Left forelimb (tissue), 1 donor: ENCODE results near the gene ZNF592.

Source experiments
- DNase-seq: peaks from one replicate; pipeline ENCODE4 v3.0.0-alpha.2; 2018; ENCODE audit warnings: low spot score

ZNF592 gene

DNA sequence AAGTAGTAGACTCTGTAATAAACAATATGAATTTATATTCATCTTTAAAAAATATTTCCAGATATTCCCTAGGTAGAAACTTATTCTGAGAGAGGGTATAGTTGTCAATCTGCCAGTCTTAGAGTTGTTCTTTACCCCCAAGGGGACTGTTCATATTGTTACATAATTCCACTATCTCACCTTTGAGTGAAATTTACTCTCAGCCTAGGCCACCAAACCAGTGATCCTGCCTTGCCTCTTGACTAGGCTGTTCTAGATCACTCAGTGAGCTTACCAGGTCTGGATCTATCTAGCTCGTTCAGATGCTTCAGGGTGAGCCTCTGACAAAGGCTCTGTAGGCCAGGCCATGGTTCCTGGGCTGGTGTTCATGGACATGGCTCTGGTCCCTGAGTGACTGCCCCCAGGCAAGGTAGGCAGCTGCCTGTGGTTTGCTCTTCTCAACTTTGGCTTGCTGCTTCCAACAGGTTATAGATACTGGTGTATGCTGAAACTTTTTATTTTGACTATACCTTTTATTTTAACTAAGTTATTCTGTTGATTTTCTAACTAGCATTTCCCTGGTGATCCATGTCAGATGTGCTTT, 27.6 kb downstream of the ZNF592 start:
- DNase-seq = no peak

DNA sequence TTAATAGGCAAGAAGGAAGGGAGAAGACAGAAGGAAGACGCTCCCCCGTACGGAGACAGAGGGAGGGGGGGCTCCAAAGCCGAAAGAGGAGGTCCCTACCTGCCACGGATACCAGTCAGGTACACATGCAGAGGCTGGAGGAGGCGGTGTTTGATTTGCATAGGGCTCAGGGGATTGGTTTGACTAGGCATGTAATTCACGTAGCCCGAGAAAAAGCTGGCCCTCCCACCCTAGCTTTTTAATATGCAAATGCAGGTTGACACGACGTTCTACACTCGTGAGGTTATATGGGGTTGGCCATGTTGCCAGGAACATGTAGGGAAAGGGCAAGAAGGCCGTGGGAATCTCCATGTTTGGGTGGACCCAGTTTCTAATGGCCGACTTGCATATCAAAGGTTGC, 29.8 kb downstream of the ZNF592 start:
- no peak for DNase-seq

- no peak for DNase-seq
Measured at GRCh38 chr15:84780492-84780891, 32.1 kb downstream of the ZNF592 start.

GRCh38 chr15:84781495-84781894, 33.1 kb downstream of the ZNF592 start:
- DNase-seq = no peak

- DNase-seq = no peak
Measured at GRCh38 chr15:84782346-84782745, 34.0 kb downstream of the ZNF592 start.

GRCh38 chr15:84783493-84784251, 35.3 kb downstream of the ZNF592 start:
- DNase-seq = no peak

DNA sequence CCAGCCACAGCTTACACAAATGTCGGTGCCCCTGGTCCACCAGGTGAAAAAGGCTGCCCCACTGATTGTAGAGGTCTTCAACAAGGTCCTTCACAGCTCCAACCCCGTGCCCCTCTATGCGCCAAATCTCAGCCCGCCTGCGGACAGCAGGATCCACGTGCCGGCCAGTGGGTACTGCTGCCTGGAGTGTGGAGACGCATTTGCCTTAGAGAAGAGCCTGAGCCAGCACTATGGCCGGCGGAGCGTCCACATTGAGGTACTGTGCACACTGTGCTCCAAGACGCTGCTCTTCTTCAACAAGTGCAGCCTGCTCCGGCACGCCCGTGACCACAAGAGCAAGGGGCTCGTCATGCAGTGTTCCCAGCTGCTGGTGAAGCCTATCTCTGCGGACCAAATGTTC, 35.9 kb downstream of the ZNF592 start:
- DNase-seq = no peak

DNA sequence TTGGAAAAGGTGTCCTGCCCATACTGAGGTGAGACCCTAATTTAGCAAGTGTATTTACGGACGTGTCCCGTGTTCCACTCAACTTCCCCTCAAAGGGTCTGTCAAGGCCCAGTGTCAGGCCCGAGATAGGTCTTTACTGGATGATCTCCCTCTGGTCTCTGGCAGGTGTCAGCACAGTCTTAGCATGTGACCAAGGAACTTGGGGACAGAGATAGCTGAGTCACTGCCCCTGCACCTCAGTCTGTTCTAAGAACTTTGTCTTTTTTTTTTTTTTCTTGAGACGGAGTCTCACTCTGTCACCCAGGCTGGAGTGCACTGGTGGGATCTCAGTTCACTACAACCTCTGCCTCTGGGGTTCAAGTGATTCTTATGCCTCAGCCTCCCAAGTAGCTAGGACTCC, 36.7 kb downstream of the ZNF592 start:
- no peak for DNase-seq

DNA sequence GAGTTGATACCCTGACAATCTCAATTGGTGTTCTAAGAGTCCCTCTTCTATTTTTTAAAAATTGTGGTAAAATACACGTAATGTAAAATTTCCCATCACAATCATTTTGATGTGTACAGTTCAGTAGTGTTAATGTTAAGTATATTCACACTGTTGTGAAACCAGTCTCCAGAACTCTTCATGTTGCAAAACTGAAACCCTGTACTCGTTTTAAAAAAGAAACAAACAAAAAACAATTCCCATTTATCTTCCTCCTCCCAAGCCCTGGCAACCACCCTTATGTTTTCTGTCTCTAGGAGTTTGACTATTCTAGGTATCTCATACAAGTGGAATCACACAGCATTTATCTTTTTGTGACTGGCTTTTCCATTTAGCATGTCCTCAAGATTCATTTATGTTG, 40.1 kb downstream of the ZNF592 start:
- no peak for DNase-seq

DNA sequence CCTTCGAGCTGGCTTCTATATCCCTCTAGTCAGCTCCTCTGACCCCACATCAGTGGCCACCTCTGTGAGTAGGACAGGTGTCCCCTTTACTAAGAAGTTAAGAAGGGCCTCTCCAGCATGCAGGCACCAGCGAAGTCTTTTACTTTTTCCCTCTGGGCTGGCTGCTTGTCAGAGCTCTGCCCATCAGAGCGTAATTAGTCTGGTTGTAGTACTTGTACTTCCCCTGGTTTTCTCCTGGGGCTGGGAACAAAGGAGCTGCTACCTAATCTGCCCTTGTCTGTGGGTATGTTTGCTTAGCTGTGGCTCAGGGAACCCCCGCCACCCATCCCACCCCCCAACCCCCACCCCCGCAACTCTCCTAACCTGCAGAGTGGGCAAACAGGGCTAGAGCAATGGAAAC, 41.4 kb downstream of the ZNF592 start:
- DNase-seq = no peak

DNA sequence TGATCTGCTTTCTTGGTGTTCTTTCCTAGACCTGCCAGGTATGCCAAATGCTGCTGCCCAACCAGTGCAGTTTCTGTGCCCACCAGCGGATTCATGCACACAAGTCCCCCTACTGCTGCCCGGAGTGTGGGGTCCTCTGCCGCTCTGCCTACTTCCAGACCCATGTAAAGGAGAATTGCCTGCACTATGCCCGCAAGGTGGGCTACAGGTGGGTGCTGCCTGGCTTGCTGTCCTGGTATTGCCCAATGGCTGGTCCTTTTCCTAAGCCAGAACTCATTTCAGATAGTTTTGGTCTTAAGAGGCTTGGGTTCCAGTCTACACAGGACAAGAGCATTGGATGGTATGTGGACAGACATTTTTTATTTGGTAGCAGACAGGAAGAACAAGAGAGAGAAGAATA, 42.3 kb downstream of the ZNF592 start:
- DNase-seq = no peak

GRCh38 chr15:84791763-84792162, 43.4 kb downstream of the ZNF592 start:
- DNase-seq = no peak

DNA sequence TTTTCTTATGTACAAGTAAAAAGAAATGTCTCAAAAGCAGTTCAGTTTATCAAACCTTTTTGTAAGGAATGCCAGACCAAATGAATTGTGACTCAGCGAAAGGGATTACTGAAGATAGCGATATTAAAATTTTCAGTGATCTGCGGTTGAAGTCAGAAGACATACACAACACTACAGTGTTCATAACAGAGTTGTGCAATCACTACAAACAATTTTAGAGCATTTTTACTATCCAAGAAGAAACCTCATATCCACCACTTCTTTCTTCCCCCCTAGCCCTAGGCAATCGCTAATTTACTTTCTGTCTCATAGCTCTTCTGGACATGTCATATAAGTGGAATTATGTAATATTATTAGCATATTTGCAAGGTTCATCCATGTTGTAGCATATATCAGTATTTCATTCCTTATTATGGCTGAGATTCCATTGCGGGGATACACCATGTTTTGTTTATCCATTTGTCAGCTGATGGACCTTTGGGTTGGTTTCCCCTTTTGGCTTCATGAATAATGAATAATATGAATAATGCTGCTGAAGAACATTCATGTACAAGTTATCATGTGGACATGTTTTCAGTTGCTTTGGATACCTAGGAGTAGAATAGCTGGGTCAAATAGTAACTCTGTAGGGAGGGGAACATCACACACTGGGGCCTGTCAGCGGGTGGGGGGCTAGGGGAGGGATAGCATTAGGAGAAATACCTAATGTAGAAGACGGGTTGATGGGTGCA, 45.2 kb downstream of the ZNF592 start:
- DNase-seq = no peak

DNA sequence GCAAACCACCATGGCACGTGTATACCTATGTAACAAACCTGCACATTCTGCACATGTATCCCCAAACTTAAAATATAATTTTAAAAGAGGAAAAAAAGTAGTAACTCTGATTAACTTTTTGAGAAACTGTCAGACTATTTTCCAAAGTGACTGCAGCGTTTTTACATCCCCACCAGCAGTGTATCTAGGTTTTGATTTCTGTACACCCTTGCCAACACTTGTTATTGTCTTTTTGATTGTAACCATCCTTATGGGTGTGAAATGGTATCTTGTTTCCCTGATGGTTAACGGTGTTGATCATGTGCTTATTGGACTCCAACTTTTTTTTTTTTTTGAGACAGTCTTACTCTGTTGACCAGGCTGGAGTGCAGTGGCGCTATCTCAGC, 45.8 kb downstream of the ZNF592 start:
- DNase-seq = no peak

DNA sequence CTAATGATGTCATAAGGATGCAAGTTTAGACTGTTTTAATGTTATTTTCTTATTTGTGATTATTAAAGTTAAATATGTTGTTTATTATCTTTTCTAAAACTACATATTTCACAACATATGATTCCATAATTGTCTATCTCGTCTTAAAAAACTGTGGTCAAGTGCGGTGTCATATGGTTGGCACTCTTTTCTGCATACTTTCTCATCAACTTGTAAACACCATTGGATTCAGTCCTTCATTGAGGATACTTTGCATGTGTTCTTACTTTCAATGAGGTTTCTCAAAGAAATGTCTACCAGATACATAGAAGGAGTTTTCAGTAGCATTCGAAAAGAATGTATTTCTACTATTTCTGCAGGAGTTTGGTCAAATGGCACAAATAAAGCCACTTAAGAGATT, 46.8 kb downstream of the ZNF592 start:
- no peak for DNase-seq

DNA sequence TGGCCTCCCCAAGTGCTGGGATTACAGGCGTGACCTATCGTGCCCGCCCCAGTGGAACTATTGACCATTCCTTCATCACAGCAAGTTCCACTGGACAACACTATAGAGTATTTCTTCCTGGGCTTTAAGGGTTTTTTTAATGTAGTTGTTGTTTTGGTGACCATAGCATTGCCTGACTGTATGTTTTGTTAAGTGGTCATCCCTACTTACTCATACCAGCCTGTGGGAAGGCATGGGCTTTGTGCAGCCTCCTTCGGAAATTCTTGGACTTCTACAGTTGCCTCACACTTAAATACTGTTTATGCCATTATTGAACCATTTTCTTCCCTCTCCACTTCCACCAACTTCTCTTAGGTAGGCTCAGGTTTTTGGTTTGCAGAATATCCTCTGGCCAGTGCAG, 48.8 kb downstream of the ZNF592 start:
- no peak for DNase-seq

DNA sequence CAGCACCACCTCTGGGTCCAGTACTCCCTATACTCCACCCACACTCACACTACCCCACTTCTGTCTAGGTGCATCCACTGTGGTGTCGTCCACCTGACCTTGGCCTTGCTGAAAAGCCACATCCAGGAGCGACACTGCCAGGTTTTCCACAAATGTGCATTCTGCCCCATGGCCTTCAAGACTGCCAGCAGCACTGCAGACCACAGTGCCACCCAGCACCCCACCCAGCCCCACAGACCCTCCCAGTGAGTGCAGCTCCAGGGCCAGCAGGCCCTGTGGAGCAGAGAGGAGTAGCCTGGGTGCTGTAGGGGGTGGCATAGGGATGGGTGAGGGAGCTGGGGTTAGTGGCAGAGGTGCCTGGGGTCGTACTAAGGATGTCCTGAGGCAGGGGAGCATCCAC, 49.4 kb downstream of the ZNF592 start:
- no peak for DNase-seq

DNA sequence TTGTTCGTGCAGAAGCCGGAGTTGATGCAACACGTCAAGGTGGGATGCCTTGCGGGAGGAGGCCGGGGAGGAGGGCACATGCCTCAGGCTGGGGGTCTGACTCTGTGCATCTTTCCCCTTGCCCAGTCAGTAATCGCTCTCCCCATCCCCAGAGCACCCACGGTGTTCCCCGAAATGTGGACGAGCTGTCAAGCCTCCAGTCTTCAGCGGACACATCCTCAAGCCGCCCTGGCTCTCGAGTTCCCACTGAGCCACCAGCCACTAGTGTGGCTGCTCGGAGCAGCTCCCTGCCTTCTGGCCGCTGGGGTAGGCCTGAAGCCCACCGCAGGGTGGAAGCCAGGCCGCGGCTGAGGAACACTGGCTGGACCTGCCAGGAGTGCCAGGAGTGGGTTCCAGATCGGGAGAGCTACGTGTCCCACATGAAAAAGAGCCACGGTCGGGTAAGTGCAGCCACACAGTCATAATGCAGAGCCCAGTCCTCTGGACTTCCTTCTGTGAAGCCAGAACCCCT, 50.1 kb downstream of the ZNF592 start:
- DNase-seq = no peak

- DNase-seq = no peak
Measured at GRCh38 chr15:84799511-84800187, 51.3 kb downstream of the ZNF592 start.

DNA sequence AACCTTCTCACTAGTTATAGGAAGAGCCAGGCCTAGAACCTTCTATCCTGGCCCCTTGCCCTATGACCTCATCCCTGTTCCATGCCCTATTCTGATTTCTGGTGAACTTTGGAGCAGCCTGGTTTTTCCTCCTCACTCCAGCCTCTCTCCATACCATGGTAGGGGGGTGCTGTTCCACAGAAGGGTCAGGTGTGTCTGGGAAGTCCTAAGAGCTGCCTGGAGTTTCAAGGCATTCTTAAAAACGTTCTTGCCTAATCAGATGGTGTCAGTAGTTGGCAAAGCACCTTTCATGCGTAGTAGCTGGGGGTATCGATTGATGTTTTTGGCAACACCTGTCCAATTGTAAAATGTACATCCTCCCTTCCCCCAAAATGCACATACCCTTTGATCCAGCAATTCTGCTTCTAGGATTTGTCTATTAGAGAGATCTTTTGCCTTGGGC, 52.0 kb downstream of the ZNF592 start:
- no peak for DNase-seq

- DNase-seq = no peak
Measured at GRCh38 chr15:84804005-84804900, 55.9 kb downstream of the ZNF592 start.

DNA sequence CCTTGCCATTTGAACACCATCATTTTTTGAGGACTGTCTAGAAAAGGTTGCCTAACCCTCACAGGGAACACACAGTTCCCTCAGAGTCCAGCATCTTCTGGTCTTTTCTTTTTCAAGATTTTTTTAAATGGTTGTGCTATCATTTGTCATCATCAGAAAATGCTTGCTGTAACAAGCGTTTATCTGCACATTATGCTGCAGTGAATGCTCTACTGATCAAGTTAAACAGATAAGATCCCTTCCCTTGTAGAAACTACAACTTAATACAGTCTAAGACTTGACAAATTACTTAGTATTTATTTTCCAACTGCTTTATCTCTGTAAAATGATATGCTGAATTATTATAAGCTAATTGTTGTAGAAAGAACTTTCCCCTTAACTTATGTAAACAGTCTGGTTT, 56.8 kb downstream of the ZNF592 start:
- DNase-seq = no peak
